HG02588 (cell line): ENCODE results near the gene CARMIL1.

Experiments used
- ATAC-seq: cut with Tn5 transposase; IDR thresholded peaks from one replicate; pipeline ENCODE4 v1.9.1; 2021; ENCODE audit warnings: mild to moderate bottlenecking, moderate library complexity; ENCODE audit not compliant: unreplicated experiment

CARMIL1 gene

DNA sequence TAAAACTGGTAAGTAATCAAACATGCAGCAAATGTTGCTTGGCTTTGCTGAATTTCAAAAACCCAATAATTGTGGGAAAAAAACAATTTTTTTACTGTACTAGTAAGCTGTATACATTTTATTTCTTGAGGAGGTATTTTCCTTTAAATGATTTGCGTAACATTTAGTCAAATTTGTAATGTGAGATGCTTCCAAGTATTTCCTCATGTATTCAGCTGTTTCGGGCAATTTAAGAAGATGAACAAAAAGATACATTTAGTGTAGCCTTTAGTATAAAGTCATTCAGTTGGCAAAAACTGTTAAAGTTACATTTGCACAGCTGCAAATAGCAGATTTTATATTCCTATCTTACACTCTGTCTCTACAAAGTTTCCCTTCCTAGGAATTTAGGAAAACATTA, 186.8 kb downstream of the CARMIL1 start:
- no peak for ATAC-seq

DNA sequence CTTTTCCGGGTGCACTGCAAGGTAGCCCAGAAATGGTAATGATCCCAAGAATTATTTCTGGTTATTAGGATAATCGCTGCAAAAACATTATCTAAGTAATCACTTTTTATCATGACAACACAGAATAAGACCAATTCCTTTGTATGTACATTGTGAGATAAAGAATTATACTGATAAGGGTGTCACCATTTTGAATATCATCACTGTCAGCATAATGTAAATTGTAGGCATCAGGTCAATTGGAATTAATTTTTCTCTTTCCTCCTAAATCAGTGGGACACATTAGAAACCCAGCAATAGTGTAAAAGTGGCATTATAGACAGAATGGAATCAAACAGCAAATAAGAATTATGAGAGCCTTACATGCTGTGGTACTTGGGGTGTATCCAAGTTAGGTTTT, 189.7 kb downstream of the CARMIL1 start:
- ATAC-seq, result no peak

DNA sequence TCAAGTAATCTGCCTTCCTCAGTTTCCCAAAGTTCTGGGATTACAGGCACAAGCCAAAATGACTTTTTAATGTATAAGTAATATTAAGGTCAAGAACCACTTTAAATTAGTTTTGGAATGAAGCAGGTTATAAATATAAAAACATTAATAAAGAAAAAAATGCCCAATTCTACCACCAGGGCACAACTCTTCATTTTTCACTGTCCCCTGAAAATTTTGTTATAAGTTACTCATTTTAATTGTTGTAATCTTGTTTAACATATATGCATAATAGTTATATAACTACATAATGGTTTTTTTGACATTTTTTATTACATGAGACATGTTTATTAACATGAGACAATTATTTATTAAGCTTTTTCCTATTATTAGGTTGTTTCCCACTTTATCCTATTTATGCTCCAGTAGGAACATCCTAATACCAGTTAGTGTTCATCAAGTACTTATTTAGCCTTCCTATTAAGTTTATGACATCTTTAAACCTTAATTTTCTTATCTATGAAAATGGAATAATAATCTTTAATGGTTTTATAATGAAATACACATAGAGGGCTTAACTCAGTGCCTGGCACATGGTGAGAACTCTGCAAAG, 190.7 kb downstream of the CARMIL1 start:
- ATAC-seq, result no peak

DNA sequence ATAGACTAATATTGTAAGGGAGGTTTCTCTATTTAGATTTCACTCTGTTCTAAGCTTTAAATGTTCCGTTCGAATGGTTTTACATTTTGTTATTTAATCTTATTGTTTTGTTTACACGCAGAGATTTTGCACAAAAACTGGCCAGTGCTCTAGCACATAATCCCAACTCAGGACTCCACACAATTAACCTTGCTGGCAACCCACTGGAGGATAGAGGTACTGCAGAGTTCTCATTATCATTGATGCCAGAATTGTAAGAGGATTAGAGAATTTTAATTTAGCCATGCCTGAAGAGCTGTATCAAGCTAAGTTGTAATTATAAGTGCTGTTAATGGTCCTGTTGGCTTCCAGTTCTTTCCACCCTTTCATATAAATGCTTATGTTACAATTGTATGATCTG, 193.1 kb downstream of the CARMIL1 start:
- ATAC-seq, result no peak

- no peak for ATAC-seq
Measured at GRCh38 chr6:25472906-25473305, 193.7 kb downstream of the CARMIL1 start.

- ATAC-seq, result no peak
Measured at GRCh38 chr6:25473447-25473846, 194.3 kb downstream of the CARMIL1 start.

DNA sequence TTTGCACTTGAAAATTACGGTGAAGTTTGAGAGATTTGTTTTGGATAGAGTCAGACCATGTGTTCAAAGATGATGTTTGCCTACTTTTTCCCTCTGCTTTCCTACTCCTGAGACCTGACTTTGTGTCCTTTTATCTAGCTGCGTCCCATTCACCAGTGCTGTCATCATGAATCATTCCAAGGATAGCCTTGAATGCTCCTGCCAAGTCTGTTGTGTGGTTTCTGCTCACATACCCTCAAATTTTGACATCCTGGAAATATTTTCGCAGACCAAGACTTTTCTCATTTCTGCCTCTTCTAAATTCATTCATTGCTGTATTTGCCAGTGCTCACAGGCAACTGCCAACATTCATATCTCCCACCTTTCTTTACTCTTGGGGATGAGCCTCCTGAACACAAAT, 197.0 kb downstream of the CARMIL1 start:
- ATAC-seq, result no peak

DNA sequence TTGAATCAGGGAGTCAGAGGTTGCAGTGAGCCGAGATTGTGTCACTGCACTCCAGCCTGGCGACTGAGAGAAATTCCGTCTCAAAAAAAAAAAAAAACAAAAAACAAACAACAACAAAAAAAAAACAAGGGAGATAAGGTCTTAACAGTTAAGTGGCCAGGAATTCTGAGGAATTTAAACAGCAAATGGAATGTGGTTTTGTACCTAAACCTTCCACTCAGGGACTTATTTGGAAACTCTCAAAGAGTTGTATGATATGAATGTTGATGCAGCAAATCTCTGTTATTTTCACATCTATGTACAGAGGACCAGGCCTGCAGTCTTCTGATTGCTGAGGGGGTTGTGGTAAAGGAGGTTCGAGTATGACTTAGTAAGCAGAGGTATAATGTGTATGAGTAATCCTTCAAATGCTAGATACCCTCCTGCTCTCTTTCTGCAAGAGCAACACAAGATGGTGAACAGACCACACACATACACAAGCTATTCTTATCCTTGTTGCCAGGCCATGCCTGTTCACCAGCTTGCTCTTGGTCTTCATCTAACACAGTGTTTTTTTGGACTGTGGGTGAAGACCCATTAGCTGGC, 197.9 kb downstream of the CARMIL1 start:
- ATAC-seq, result no peak

DNA sequence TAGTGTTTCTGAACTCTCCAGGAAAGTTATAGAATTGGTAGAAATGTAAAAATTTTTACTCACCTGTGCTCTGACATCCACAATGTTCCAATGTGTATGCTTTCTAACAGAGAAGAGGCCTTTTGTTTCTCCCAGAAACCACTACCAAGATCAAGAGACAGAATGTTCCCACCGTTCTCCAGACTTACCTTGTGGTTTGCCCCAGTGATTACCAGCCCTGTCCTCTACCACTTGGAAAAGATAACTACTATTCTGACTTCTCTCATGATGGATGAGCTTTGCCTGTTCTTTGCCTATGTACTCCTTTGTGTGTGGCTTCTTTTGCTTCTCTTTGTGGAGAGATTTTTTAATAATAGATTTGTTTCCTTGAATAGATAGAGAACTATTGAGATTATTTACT, 199.8 kb downstream of the CARMIL1 start:
- ATAC-seq, result no peak

GRCh38 chr6:25481267-25481666, 202.1 kb downstream of the CARMIL1 start:
- ATAC-seq, result no peak

DNA sequence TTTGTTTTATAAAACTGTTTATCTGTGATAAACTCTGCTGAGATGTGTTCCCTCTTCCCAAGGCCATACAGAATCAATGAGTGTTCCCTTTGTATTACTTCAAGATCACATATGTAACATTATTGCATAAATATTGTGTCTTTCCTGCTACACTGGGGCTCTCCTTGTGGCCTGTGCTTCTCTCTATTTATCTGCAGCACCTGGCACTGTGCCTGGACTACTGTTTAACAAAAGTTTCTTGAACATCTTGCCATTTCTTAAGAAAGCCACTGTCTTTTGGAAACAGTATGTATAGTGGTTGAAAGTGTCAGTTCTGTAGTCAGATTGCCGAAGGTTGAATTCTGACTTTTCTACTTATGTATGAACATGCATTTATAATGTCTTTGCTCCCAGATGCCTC, 203.8 kb downstream of the CARMIL1 start:
- no peak for ATAC-seq

DNA sequence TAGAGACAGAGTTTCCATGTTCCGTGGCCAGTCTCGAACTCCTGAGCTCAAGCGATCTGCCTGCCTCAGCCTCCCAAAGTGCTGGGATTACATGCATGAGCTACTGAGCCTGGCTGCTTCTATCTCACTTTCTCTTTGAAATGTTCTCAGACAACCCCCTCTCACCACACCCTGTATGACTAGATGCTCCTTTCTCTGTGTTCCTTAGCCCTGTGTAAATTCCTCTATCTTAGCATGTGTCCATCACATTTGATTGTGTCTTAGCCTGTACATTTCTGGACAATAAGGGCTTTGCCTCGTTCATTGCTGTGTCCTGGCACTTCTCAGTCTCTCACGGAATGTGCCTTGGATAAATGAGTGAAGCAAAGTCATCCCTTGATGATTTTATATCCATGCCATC, 204.8 kb downstream of the CARMIL1 start:
- ATAC-seq, result no peak

DNA sequence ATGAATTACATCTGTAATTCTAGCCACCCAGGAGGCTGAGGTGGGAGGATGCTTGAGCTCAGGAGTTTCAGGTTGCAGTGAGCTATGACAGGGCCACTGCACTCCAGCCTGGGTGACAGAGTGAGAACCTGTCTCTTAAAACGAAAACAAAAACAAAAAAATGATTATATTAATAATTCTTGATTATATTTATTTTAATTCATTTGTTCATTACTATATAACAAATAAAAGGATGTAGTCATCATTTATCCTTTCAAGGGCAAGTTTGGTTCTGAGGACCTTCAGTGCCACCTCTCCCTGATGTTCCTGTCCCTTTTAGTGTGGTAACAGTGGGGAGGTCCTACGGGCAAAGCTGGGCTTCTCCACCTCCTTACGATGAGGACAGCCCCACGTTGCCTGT, 205.7 kb downstream of the CARMIL1 start:
- ATAC-seq, result no peak

DNA sequence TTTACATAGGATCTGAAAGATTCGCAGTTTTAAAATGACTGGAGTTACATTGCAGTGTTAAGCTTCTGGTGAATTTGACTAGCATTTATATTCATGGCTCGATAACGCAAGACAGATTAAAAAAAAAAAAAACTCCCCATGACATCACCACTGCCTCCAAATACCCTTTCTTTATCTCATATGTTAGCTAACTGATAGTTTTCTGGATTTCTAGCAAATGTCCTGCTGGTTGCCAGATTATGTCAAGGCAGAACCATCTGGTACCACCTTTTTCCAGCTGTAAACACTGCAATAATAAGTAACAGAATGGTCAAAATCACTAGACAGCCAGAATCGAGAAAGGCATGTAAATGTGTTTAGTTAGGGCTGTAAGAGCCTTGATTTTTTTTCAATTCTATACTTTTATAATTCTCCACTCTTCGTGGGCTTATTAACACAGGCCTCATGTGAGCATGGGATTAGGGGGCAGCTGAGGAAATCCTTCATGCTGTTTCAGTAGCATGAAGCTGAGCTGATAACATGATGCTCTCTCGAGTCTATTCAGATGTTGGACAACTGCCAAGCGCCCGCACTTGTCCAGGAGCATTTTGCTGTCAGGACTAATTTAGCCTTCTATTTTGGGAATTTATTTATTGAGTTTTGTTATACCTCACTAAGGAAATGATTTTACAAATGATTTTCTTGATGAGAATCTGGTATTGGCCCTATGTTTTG, 206.8 kb downstream of the CARMIL1 start:
- no peak for ATAC-seq

DNA sequence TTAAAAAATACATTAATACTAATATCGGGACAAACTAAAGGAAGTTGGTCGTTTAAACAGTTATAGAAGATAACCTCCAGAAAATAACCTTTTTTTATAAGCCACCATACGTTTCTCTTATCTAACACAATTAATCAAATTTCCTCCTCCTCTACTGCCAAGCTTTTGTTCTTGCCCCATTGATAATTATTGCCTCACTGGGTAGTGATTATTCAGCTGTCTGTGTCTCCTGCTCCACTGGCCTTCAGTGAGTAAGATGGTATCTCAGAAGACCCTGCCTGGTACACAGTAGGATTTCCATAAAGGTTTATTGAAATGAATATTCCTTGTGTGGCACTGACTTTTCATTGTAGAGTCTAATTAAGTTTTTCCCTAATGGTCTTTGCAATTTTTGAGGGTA, 207.4 kb downstream of the CARMIL1 start:
- no peak for ATAC-seq

GRCh38 chr6:25487012-25487411, 207.8 kb downstream of the CARMIL1 start:
- ATAC-seq, result no peak

DNA sequence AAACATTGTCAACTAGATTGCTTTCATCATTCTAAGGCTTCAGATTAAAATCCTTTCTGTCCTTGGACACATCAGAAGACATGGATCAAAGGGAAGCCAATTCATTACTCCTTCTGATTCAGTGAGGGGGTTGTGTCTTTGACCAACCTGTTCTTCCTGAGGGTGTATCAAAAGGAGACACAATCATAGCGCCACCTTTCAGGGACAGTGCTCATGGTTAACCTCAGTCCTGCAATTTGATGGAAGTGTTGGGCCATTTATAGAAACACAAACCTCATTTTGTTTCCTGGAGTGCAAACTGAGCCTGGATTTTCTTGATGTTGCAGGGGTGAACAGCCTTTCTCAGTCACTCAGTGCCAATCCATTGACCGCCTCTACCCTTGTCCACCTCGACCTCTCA, 209.0 kb downstream of the CARMIL1 start:
- no peak for ATAC-seq

DNA sequence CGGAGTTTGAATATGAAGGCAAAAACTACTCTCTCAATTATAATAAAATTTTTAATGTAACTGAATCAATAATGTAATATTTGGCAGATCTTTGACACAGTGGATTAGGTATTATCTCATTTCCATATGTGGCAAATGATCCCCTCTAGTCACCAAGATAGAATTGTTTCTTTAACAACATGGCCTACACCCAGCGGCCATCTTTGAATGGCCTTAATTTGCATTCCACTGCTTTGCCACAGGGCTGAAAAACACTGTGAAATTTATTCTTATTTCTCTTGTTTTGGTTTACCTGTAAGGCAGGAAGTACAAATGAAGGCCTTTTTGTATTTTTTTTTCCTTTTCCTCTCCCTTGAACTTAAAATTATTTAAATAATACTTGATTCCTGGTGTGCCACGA, 210.2 kb downstream of the CARMIL1 start:
- ATAC-seq, result no peak

DNA sequence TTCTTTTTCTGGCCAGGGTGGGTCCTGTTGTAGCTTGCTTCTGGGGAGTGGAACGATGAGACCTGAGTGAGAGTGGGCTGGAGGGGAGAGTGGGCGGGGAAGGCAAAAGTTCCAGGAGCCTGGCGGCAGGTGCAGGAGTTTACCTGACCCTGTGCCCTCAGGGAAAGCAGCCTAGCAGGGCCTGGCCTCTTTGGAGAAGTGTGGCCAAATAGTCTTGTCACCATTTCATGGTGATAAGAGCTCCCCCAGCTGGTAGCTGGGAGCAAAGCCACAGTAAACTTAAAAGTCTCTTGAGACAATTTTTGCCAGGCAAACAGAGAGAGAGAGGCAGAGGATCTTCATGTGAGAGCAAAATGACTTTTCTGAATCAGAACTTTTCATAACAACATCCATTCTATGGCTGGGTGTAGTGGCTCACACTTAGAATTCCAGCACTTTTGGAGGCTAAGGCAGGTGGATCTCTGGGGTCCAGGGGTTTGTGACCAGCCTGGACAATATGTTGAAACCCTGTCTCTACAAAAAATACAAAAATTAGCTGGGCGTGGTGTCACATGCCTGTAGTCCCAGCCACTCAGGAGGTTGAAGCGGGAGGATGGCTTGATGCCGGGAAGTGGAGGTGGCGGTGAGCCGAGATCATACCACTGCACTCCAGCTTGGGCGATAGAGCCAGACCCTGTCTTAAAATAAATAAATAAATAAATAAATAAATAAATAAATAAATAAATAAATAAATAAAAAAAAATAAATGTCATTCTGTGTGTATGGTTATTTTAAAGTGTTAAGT, 211.0 kb downstream of the CARMIL1 start:
- ATAC-seq, result peak; percentile 72

DNA sequence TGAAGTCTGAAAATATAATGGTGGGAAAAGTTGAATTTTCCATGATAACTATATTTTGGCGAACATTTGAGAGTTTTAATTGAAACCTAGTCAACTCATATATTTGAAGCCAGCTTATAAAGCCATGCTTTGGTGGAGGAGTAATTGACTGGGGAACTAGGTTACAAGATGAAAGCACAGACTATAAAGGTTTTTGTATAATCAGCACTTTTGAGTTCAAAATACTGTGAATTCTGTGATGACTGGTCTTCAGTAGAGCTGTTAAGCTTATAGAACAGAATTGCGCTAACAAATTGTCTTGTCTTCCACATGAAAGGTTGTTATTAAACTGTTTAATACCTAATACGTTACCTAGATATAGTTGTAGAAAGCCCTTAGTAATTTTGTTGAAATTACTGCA, 213.8 kb downstream of the CARMIL1 start:
- no peak for ATAC-seq

- ATAC-seq, result no peak
Measured at GRCh38 chr6:25494469-25494868, 215.3 kb downstream of the CARMIL1 start.
